ENCODE data around the gene ANKRD10. TPM values are rescaled to one million over a fixed set of nuclear protein-coding genes. Genes with fewer than 3 reads are reported as not detected.

Gene ANKRD10
- total and polyA plus RNA-seq, 2 experiments from 2014 or later, result 250 to 277 TPM

DNA sequence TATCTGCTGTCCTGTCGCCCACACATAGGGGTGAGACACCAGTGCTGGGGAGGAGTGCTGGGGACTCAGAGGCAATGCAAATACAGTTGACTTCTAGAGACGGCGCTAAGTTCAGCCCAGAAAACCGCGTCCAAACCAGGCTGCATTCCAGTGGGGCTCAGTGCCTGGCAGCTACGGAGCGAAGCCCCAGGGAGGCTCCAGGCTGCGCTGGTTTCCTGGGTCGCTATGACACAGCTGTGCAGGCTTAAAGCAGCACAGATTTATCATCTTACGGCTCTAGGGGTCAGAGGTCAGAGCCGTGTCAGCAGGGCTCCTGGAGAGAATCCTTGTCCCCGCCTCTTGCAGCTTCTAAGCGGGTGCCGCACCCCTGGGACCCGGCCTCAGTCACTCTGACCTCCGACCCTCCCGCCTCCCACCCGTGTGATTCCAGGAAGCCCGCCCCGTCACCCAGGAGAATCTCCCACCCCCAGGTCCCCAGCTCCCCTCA is 61.6 kb downstream of the ANKRD10 start:
- Histone ChIP-seq H2AFZ (peak overlapping the region; percentile 47; the same call in 1 of the 2 replicates), H3K27me3 (ENCODE audit: insufficient read depth) (no peaks in the 10 kb centered on the region), H3K4me3 (no peak overlapping the region), H4K20me1 (replicated peaks; ENCODE audit: insufficient read depth) (no peaks in the 10 kb centered on the region; the same call in 1 of the 2 replicates), H3F3A (replicated peaks; ENCODE audit: low read depth) (no peaks in the 10 kb centered on the region), H3K4me1 (ENCODE audit: insufficient read depth) (peaks cover 21% of the 10 kb centered on the region), H3K4me2 (no peak overlapping the region), H3K79me2 (replicated peaks; ENCODE audit: insufficient read depth) (no peaks in the 10 kb centered on the region), H3K36me3 (ENCODE audit: insufficient read depth) (no peaks in the 10 kb centered on the region), H3K9me2 (ENCODE audit: insufficient read depth) (no peaks in the 10 kb centered on the region; the same call in 1 of the 2 replicates), H3K27ac (ENCODE audit: low read depth) (no peak overlapping the region)
- ATAC-seq (peak; percentile 80), DNase-seq (ENCODE audit: low spot score) (peak; percentile 36)
- Mint-ChIP-seq H3K36me3 (ENCODE audit: low read depth) (peaks cover 5% of the 10 kb centered on the region; the same call in 2 of the 3 replicates), H3K27me3 (ENCODE audit: insufficient read depth, low read depth, poor library complexity) (peaks cover 5% of the 10 kb centered on the region), H3K4me1 (peaks cover 19% of the 10 kb centered on the region), H3K4me3 (no peak overlapping the region), H3K9me3 (peaks cover 12% of the 10 kb centered on the region; the same call in 2 of the 3 replicates), H3K27ac (no peak overlapping the region)
- no peak for TF ChIP-seq CREB1 (CRISPR knock-in tag; IDR thresholded peaks at IDR 0.05; ENCODE audit: low read depth)
- TF ChIP-seq STAT1 (IDR thresholded peaks at IDR 0.05; ENCODE audit: unreplicated experiment), result no peak
- TF ChIP-seq, protein P1, sequence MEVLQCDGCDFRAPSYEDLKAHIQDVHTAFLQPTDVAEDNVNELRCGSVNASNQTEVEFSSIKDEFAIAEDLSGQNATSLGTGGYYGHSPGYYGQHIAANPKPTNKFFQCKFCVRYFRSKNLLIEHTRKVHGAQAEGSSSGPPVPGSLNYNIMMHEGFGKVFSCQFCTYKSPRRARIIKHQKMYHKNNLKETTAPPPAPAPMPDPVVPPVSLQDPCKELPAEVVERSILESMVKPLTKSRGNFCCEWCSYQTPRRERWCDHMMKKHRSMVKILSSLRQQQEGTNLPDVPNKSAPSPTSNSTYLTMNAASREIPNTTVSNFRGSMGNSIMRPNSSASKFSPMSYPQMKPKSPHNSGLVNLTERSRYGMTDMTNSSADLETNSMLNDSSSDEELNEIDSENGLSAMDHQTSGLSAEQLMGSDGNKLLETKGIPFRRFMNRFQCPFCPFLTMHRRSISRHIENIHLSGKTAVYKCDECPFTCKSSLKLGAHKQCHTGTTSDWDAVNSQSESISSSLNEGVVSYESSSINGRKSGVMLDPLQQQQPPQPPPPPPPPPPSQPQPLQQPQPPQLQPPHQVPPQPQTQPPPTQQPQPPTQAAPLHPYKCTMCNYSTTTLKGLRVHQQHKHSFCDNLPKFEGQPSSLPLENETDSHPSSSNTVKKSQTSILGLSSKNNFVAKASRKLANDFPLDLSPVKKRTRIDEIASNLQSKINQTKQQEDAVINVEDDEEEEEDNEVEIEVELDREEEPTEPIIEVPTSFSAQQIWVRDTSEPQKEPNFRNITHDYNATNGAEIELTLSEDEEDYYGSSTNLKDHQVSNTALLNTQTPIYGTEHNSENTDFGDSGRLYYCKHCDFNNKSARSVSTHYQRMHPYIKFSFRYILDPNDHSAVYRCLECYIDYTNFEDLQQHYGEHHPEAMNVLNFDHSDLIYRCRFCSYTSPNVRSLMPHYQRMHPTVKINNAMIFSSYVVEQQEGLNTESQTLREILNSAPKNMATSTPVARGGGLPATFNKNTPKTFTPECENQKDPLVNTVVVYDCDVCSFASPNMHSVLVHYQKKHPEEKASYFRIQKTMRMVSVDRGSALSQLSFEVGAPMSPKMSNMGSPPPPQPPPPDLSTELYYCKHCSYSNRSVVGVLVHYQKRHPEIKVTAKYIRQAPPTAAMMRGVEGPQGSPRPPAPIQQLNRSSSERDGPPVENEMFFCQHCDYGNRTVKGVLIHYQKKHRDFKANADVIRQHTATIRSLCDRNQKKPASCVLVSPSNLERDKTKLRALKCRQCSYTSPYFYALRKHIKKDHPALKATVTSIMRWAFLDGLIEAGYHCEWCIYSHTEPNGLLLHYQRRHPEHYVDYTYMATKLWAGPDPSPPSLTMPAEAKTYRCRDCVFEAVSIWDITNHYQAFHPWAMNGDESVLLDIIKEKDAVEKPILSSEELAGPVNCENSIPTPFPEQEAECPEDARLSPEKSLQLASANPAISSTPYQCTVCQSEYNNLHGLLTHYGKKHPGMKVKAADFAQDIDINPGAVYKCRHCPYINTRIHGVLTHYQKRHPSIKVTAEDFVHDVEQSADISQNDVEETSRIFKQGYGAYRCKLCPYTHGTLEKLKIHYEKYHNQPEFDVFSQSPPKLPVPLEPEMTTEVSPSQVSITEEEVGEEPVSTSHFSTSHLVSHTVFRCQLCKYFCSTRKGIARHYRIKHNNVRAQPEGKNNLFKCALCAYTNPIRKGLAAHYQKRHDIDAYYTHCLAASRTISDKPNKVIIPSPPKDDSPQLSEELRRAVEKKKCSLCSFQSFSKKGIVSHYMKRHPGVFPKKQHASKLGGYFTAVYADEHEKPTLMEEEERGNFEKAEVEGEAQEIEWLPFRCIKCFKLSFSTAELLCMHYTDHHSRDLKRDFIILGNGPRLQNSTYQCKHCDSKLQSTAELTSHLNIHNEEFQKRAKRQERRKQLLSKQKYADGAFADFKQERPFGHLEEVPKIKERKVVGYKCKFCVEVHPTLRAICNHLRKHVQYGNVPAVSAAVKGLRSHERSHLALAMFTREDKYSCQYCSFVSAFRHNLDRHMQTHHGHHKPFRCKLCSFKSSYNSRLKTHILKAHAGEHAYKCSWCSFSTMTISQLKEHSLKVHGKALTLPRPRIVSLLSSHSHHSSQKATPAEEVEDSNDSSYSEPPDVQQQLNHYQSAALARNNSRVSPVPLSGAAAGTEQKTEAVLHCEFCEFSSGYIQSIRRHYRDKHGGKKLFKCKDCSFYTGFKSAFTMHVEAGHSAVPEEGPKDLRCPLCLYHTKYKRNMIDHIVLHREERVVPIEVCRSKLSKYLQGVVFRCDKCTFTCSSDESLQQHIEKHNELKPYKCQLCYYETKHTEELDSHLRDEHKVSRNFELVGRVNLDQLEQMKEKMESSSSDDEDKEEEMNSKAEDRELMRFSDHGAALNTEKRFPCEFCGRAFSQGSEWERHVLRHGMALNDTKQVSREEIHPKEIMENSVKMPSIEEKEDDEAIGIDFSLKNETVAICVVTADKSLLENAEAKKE (CRISPR knock-in tag; IDR thresholded peaks at IDR 0.05), result no peak
- TF ChIP-seq, protein P2, sequence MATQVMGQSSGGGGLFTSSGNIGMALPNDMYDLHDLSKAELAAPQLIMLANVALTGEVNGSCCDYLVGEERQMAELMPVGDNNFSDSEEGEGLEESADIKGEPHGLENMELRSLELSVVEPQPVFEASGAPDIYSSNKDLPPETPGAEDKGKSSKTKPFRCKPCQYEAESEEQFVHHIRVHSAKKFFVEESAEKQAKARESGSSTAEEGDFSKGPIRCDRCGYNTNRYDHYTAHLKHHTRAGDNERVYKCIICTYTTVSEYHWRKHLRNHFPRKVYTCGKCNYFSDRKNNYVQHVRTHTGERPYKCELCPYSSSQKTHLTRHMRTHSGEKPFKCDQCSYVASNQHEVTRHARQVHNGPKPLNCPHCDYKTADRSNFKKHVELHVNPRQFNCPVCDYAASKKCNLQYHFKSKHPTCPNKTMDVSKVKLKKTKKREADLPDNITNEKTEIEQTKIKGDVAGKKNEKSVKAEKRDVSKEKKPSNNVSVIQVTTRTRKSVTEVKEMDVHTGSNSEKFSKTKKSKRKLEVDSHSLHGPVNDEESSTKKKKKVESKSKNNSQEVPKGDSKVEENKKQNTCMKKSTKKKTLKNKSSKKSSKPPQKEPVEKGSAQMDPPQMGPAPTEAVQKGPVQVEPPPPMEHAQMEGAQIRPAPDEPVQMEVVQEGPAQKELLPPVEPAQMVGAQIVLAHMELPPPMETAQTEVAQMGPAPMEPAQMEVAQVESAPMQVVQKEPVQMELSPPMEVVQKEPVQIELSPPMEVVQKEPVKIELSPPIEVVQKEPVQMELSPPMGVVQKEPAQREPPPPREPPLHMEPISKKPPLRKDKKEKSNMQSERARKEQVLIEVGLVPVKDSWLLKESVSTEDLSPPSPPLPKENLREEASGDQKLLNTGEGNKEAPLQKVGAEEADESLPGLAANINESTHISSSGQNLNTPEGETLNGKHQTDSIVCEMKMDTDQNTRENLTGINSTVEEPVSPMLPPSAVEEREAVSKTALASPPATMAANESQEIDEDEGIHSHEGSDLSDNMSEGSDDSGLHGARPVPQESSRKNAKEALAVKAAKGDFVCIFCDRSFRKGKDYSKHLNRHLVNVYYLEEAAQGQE (IDR thresholded peaks at IDR 0.05; ENCODE audit: unreplicated experiment), result no peak
- TF ChIP-seq EZH2phosphoT487 (IDR thresholded peaks at IDR 0.05; ENCODE audit: unreplicated experiment), result no peak
